GM18873 (cell line): ENCODE measurements around the gene NTM.

Experiments used
- ATAC-seq: cut with Tn5 transposase; IDR thresholded peaks from one replicate; pipeline ENCODE4 v1.9.1; 2021; ENCODE audit warnings: mild to moderate bottlenecking, moderate library complexity, moderate number of reproducible peaks; ENCODE audit not compliant: unreplicated experiment, low FRiP score

The NTM gene

GRCh38 chr11:132106096-132106982 lies 735.9 kb downstream of the NTM start:
- no peak for ATAC-seq

DNA sequence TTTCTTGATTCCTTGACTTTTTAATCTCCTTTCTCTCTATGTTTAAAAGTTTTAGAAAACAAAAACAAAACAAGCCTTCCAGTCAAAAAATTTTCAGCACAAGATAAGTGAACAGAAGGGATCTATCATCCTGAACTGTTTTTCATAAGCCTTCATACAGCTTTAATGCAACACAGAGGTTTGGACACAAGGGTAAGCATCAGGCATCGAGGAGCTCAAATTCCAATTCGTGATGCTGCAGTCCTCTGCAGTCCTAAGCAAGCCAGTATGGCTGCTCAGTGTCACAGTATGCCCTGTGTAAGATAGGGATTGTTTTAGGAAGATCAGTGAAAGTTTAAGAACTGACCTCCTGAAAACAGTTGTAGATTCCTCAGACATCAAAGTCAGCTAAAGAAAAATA lies 740.9 kb downstream of the NTM start:
- ATAC-seq, result no peak

GRCh38 chr11:132111838-132112237 lies 741.4 kb downstream of the NTM start:
- ATAC-seq, result no peak

- no peak for ATAC-seq
These were observed 742.4 kb downstream of the NTM start for GRCh38 chr11:132112846-132113245.

DNA sequence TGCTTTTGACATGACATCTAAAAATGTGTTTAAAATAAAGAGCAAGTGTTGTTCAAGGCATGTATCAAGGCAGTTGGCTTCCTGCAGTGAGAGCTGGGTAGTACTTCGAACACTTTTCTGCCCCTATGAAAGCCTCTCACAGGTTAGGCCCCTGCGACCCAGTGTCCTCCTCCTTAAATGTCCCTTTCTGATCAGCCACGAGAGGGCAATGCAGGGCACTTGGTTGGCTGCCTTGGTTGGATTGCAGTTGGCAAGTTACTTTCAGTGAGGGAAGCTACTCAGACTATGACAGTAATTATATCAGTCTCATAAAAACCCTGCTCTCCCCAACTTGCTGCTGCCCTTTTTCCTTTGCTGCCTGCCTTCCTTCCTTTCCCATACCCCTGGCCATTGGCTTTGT lies 743.8 kb downstream of the NTM start:
- no peak for ATAC-seq

DNA sequence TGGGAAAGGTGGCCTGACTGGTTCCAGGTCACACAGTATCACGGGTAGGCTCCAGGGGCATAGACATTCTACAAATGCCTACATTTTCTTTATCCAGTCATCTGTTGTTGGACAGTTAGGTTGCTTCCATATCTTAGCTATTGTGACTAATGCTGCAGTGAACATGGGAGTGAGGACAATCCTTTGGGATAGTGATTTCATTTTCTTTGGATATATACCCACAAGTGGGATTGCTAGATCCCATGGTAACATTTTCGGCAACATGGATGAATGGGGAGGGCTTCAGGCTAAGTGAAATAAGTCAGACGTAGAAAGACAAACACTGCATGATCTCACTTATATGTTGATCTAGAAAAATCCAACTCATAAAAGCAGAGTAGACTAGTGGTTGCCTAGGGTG lies 744.3 kb downstream of the NTM start:
- no peak for ATAC-seq

GRCh38 chr11:132115454-132115853 lies 745.0 kb downstream of the NTM start:
- no peak for ATAC-seq

DNA sequence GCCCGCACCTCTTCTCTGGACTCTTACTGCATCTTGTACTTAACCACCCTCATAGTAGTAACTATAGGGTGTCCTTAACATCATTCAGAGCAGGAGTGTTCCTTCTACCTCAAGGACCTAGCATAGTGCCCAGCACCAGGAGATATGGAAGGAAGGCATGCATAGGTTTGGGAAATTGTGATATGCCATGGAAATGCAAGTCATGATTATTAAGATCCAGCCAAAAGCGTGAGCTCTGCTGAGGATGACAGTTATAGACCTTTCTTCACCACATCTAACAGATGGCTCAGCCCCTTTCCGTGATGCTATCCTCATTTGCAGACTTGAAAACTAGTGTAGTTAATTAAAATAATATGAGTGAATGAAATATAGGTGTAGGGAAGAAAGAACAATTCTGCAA lies 746.1 kb downstream of the NTM start:
- ATAC-seq, result no peak

DNA sequence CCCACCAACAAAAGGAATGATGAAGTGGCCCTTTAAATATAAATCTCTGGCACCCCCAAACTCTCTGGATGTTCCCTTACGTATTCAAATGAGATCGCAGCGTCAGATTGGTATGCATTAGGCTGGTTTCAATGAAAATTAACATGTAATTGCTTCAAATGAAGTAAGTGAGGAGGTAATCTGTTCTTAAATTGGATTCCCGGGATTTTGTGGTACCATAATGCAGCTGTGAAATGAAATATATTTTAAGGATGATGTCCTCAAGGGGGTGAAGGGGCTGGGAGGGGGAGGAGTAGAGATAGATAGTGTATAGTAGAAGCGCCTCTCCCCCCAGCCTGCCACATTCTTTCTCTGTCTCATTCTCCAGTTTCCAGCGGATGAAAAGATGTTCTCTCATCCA lies 748.2 kb downstream of the NTM start:
- no peak for ATAC-seq

DNA sequence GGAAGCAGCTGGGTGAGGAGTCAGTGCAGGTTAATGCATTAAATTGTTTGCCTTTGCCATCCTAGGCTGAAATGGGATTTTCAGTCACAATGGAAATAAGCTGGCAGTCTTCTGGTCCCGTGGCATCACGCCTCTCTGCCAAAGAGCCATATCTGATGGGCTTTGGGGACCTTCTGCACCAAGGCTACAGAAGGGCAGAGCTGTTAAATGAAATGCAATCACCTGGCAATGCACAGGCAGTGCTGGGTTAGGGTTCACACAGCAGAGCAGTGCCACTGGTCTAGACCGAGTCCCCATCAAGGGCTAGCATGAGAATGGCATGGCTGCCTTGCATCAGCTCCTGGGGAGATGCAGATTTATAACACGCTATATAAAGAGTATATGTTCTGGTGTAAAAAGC lies 749.2 kb downstream of the NTM start:
- ATAC-seq, result no peak

DNA sequence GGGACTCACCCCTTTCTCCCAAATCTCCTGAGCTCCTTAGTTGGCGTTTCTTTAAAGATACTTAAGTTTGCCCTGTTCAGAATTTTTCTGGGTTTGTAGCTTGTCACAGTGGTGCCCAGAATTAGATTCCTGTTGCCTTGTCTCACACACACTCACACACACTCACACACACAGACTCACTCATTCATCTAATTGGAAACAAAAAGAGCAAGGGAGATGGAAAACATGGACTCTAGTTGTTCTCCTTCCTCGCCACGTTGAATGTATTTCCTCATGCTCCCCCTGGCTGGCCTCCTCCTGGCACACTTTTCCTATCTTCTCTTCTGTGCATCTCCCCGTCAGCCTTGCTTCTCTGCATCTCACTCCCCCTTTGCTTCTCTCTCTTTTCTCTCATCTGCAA lies 752.3 kb downstream of the NTM start:
- no peak for ATAC-seq

DNA sequence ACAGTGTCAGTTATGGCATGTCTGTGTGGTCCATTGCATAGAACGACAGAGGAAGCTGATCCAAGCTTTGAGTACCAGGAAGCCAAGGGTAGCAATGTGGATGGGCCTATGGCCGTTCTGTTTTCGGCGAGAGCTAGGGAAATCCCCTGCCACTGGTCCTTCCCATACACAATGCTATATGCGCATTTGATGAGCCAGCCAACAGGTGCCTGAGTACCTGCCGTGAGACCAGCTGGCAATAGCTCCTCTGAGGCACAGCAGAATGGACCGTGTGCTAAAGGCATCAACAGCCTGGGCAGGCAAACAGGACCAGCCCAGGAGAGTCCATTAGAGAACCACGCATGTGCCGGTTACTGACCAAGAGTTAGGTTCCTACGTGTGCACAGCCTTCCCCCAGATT lies 753.0 kb downstream of the NTM start:
- ATAC-seq, result no peak

GRCh38 chr11:132123854-132124835 lies 753.7 kb downstream of the NTM start:
- no peak for ATAC-seq

GRCh38 chr11:132125988-132126871 lies 755.8 kb downstream of the NTM start:
- no peak for ATAC-seq

DNA sequence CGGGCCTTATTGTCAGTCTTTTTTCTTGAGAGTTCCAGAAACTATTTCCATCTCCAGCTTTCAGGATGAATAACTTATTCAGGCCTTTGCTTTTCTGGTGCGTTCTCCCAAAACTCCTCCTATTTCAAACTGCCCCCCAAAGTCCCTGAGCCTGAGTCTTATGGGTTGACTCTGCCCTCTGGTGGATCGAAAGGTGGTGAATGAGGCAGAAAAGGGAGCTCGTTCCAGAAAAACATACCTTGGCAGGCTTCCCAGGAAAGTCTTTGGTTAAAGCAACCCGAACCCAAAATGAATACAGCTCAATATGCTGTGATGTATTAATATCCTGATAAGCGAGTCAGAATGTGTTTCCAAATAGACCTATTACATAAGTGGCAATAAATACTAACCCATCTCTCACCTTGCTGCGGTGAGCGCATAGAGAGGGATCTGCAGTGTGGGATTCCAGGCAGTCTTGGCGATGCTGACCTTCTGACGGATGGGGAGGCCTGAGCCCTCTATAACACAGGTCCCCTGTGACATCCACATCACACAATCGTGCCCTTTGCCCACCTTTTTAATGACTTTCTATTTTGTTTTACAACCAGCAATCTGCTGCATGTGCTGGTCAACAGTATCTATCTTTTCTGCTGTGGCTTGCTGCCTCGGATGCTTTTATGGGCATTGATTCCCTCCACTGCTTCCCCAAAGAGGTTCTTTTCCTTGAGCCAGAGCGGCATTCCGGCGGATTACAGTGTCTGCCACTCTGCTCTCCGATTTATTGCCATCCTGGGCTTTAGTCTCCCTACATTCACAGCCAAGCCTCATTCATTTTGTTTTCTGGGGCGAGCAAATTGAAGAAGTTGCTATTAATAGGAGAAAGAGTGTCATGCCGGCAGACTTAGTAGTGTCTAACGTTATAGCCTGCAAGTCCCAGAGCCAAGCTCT lies 756.8 kb downstream of the NTM start:
- no peak for ATAC-seq

DNA sequence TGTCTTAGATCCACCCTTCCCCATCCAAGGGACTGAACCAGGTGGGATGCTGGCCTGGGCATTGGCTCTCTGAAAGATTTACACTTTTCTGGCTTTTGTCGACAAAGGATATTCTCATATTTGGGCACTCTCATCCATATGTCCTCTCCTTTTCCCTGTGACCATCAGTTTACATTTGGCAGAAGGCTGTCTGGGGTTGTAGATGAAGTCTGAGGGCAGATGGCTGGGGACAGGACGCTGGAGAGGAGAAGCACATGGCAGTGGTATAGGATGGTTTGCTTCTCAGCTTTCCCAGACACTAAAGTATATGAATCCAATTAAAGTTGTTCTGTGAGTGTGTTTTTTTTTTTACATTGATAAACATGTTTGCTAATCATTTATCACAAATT lies 757.5 kb downstream of the NTM start:
- ATAC-seq, result no peak

- ATAC-seq, result no peak
These were observed 760.6 kb downstream of the NTM start for GRCh38 chr11:132131047-132131446.

DNA sequence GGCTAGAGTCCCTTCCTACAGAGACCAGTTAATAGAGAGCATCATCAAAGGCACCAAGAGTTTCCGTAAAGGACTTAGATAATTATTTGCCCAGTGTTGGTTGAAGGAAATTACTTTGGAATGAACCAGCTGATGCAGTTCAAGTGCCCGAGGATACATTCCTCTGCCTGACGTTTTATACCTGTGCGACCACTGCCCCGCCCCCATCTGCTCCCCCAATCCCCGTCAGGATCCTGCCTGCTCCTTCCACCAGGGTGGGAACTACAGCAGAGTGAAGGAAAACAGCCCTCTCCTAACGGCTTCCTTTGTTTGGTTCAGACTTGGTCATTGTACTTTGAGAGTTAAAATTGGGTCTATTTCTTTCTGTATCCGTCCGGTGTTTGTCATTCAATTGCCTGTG lies 761.5 kb downstream of the NTM start:
- ATAC-seq, result no peak

DNA sequence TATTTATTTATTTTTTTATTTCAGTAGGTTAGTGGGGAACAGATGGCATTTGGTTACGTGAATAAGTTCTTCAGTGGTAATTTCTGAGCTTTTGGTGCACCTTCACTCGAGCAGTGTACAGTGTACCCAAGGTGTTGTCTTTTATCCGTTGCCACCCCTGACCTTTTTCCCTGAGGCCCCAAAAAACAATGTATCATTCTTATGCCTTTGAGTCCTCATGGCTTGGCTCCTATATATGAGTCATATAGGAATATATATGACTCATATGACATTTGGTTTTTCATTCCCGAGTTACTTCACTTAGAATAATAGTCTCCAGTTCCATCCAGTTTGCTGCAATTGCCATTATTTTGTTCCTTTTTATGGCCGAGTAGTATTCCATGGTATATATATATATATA lies 763.9 kb downstream of the NTM start:
- no peak for ATAC-seq
